H1 (cell line): ENCODE data around the gene ZNF789. TPM values are rescaled to one million over a fixed set of nuclear protein-coding genes. Genes with fewer than 3 reads are reported as not detected.

Experiments used
- CTCF ChIA-PET: fragments of 300-600 bp; sonication (Branson Sonifier 250); formaldehyde crosslinking; loops from one replicate; lab custom pipeline; 2021; ENCODE audit not compliant: partially characterized antibody; lab: Charles Lee
- POLR2A ChIA-PET: fragments of 300-600 bp; sonication (Branson Sonifier 250); formaldehyde crosslinking; loops from one replicate; lab custom pipeline; 2021; ENCODE audit warnings: inconsistent platforms; ENCODE audit not compliant: partially characterized antibody; lab: Charles Lee
- DNase-seq, 2 experiments: peaks; one replicate each; pipeline versions ENCODE4 v3.0.0 to v3.0.0-alpha.2; 2010 to 2022; ENCODE audit warnings: low spot score in 2 of 2, low read depth in 1 of 2, mixed read lengths in 1 of 2
- FAIRE-seq: peaks from 2 replicates; lab custom pipeline; 2011; peaks lifted over from hg19 to GRCh38; lab: Jason Lieb, UNC
- H2AFZ ChIP-seq: 2 replicates; pipeline ENCODE4 v1.8.1; 2012; ENCODE audit warnings: low read length, inconsistent platforms
- H2AK5ac ChIP-seq: 2 replicates; pipeline ENCODE4 v1.6.1; 2013; ENCODE audit warnings: low read depth, low read length
- H2BK120ac ChIP-seq: replicated peaks from 2 replicates; pipeline ENCODE3; 2013; ENCODE audit warnings: low read depth, low read length, inconsistent platforms
- H2BK12ac ChIP-seq: 2 replicates; pipeline ENCODE4 v1.6.1; 2013; ENCODE audit warnings: low read depth, low read length
- H2BK15ac ChIP-seq: 2 replicates; pipeline ENCODE4 v1.6.1; 2013; ENCODE audit warnings: low read length
- H2BK20ac ChIP-seq: 2 replicates; pipeline ENCODE4 v1.6.1; 2013; ENCODE audit warnings: low read length
- H2BK5ac ChIP-seq: 2 replicates; pipeline ENCODE4 v1.6.1; 2013; ENCODE audit warnings: low read depth, low read length
- H3K14ac ChIP-seq: 2 replicates; pipeline ENCODE4 v1.6.1; 2013; ENCODE audit warnings: inconsistent platforms; ENCODE audit not compliant: insufficient read length
- H3K18ac ChIP-seq: 2 replicates; pipeline ENCODE4 v1.6.1; 2013; ENCODE audit warnings: low read length; ENCODE audit errors: extremely low read depth
- H3K23ac ChIP-seq: 2 replicates; pipeline ENCODE4 v1.6.1; 2013; ENCODE audit warnings: inconsistent platforms; ENCODE audit not compliant: insufficient read length
- H3K23me2 ChIP-seq: 2 replicates; pipeline ENCODE4 v1.6.1; 2013; ENCODE audit warnings: low read depth, low read length
- H3K27ac ChIP-seq: 2 replicates; pipeline ENCODE4 v1.6.1; 2011; ENCODE audit warnings: low read depth, low read length, inconsistent platforms
- H3K27me3 ChIP-seq, 4 experiments: replicated peaks in 1 of 4; 1 replicate in 1 of 4; 2 replicates in 3 of 4; pipeline versions ENCODE4 v1.6.1 to v1.8.1; 2011 to 2013; ENCODE audit warnings: low read length in 3 of 4, mild to moderate bottlenecking in 3 of 4, inconsistent platforms in 2 of 4, mixed read lengths in 2 of 4, moderate library complexity in 1 of 4; ENCODE audit not compliant: control insufficient read depth in 3 of 4, insufficient read depth in 3 of 4; ENCODE audit errors: extremely low read depth in 1 of 4
- H3K36me3 ChIP-seq, 4 experiments: 2 replicates each; pipeline versions ENCODE4 v1.6.1 to v1.8.1; 2011 to 2013; ENCODE audit warnings: mild to moderate bottlenecking in 4 of 4, low read length in 3 of 4, moderate library complexity in 2 of 4, control low read depth in 1 of 4, inconsistent platforms in 1 of 4; ENCODE audit not compliant: insufficient read depth in 4 of 4, control insufficient read depth in 2 of 4
- H3K4ac ChIP-seq: replicated peaks from 2 replicates; pipeline ENCODE3; 2013; ENCODE audit warnings: low read length, low read depth, mixed read lengths, inconsistent platforms; ENCODE audit not compliant: insufficient read length
- H3K4me1 ChIP-seq, 4 experiments: replicated peaks in 1 of 4; 1 replicate in 1 of 4; 2 replicates in 3 of 4; pipeline versions ENCODE4 v1.6.1 to v1.8.1; 2011 to 2013; ENCODE audit warnings: low read length in 3 of 4, inconsistent platforms in 2 of 4, mixed read lengths in 1 of 4; ENCODE audit not compliant: insufficient read depth in 4 of 4, control insufficient read depth in 3 of 4
- H3K4me2 ChIP-seq, 2 experiments: 2 replicates each; pipeline versions ENCODE4 v1.6.1 to v1.8.1; 2011 to 2013; ENCODE audit warnings: low read depth in 2 of 2, low read length in 2 of 2, control low read depth in 1 of 2, inconsistent platforms in 1 of 2, mild to moderate bottlenecking in 1 of 2; ENCODE audit not compliant: insufficient read depth in 1 of 2
- H3K4me3 ChIP-seq, 4 experiments: fragments of 200-600, 300-600 bp in 1 of 4; sonication (generic), shearing (Covaris generic), sonication (Bioruptor Twin) in 1 of 4; 2 replicates each; pipeline versions ENCODE4 v1.5.1 to v1.8.1; 2011 to 2016; ENCODE audit warnings: low read length in 4 of 4, low read depth in 3 of 4, control low read depth in 2 of 4, inconsistent platforms in 2 of 4, mild to moderate bottlenecking in 2 of 4, mixed read lengths in 1 of 4, moderate library complexity in 1 of 4; ENCODE audit not compliant: insufficient read depth in 2 of 4; ENCODE audit errors: extremely low read depth in 1 of 4
- H3K56ac ChIP-seq: replicated peaks from 2 replicates; pipeline ENCODE3; 2013; ENCODE audit warnings: low read depth, mild to moderate bottlenecking, mixed read lengths, low read length, inconsistent platforms; ENCODE audit not compliant: insufficient read length
- H3K79me1 ChIP-seq: 2 replicates; pipeline ENCODE4 v1.6.1; 2013; ENCODE audit warnings: low read depth, low read length, control low read depth
- H3K79me2 ChIP-seq, 2 experiments: 2 replicates each; pipeline versions ENCODE4 v1.6.1 to v1.8.1; 2012 to 2013; ENCODE audit warnings: low read length in 2 of 2, mild to moderate bottlenecking in 2 of 2, inconsistent platforms in 1 of 2; ENCODE audit not compliant: insufficient read depth in 2 of 2, control insufficient read depth in 1 of 2
- H3K9ac ChIP-seq, 4 experiments: replicated peaks in 1 of 4; 1 replicate in 1 of 4; 2 replicates in 3 of 4; pipeline versions ENCODE4 v1.6.1 to v1.8.1; 2011 to 2013; ENCODE audit warnings: low read depth in 3 of 4, low read length in 3 of 4, control low read depth in 2 of 4, mild to moderate bottlenecking in 2 of 4, moderate library complexity in 2 of 4, inconsistent platforms in 1 of 4; ENCODE audit errors: extremely low read depth in 1 of 4
- H3K9me3 ChIP-seq, 2 experiments: 2 replicates each; pipeline versions ENCODE4 v1.6.1 to v1.8.1; 2012 to 2013; ENCODE audit warnings: mild to moderate bottlenecking in 2 of 2, moderate library complexity in 2 of 2, control low read depth in 1 of 2, inconsistent platforms in 1 of 2, low read depth in 1 of 2, low read length in 1 of 2, mixed read lengths in 1 of 2; ENCODE audit not compliant: insufficient read depth in 2 of 2
- H4K20me1 ChIP-seq, 2 experiments: replicated peaks in 1 of 2; 2 replicates each; pipeline versions ENCODE3 to v1.8.1; 2011 to 2013; ENCODE audit warnings: inconsistent platforms in 2 of 2, low read length in 2 of 2, mild to moderate bottlenecking in 1 of 2; ENCODE audit not compliant: insufficient read depth in 2 of 2, control insufficient read depth in 1 of 2
- H4K5ac ChIP-seq: 2 replicates; pipeline ENCODE4 v1.6.1; 2013; ENCODE audit warnings: low read length, low read depth, mixed read lengths, inconsistent platforms; ENCODE audit not compliant: insufficient read length
- H4K8ac ChIP-seq: 2 replicates; pipeline ENCODE4 v1.8.0; 2013; ENCODE audit warnings: mild to moderate bottlenecking, moderate library complexity, low read length, inconsistent platforms; ENCODE audit not compliant: insufficient read depth; ENCODE audit errors: extremely low read depth
- H4K91ac ChIP-seq: replicated peaks from 2 replicates; pipeline ENCODE3; 2013; ENCODE audit warnings: low read length, mixed read lengths, inconsistent platforms; ENCODE audit not compliant: insufficient read length
- BCL11A ChIP-seq, 2 experiments: IDR thresholded peaks; one replicate each; pipeline ENCODE4 v1.6.1; 2011; ENCODE audit warnings: low read depth in 2 of 2, low read length in 2 of 2, mild to moderate bottlenecking in 2 of 2
- CBX8 ChIP-seq: fragments of 300-800, 300-1000 bp; sonication (generic); IDR thresholded peaks from 2 replicates; pipeline ENCODE4 v1.7.1; 2016; ENCODE audit warnings: low read depth, low read length, borderline replicate concordance
- CHD1 ChIP-seq: IDR thresholded peaks from 2 replicates; pipeline ENCODE4 v1.6.1; 2012; ENCODE audit warnings: low read depth, low read length, improper control_type of control experiment
- EZH2 ChIP-seq: fragments of 200-600 bp; sonication (generic); IDR thresholded peaks from 2 replicates; pipeline ENCODE4 v1.7.1; 2012; ENCODE audit warnings: low read depth, mild to moderate bottlenecking, moderate library complexity, low read length, inconsistent platforms; ENCODE audit not compliant: severe bottlenecking
- FOSL1 ChIP-seq: IDR thresholded peaks from 2 replicates; pipeline ENCODE4 v1.6.1; 2011; ENCODE audit warnings: mild to moderate bottlenecking, low read depth, low read length, moderate library complexity; ENCODE audit not compliant: insufficient read depth
- PHF8 ChIP-seq: fragments of 200-600 bp; sonication (generic); conservative IDR thresholded peaks from 2 replicates; pipeline ENCODE4 v1.7.1; 2012; ENCODE audit warnings: low read depth, mild to moderate bottlenecking, inconsistent platforms, low read length, moderate library complexity
- SP1 ChIP-seq: IDR thresholded peaks from 2 replicates; pipeline ENCODE4 v1.6.1; 2011; ENCODE audit warnings: low read depth, low read length
- TAF7 ChIP-seq: optimal IDR thresholded peaks from 2 replicates; pipeline ENCODE3; 2011; ENCODE audit warnings: low read depth, mild to moderate bottlenecking, inconsistent platforms, low read length, moderate library complexity, borderline replicate concordance
- WGBS, 2 experiments: shearing (Covaris generic) in 1 of 2; methylation state at CpG; one replicate each; pipeline versions ENCODE4 v1.1.6 to v1.1.7; 2013 to 2015; ENCODE audit warnings: low lambda C conversion rate in 2 of 2, mixed read lengths in 2 of 2, inconsistent platforms in 1 of 2, low coverage in 1 of 2, missing lambda C conversion rate in 1 of 2; ENCODE audit not compliant: insufficient replicate concordance in 2 of 2, insufficient coverage in 1 of 2, insufficient read length in 1 of 2; ENCODE audit errors: extremely low coverage in 1 of 2, missing lambda C conversion rate in 1 of 2; 5-methylcytosine and 5-hydroxymethylcytosine counted together
- polyA plus RNA-seq, 7 experiments: library from polyadenylated mRNA; depleted of rRNA in 3 of 7; stranded (reverse) in 5 of 7; unstranded in 2 of 7; fragments of >200 nt in 5 of 7; fragments of 200-250 nt in 2 of 7; gene quantifications; 1 replicate in 5 of 7; 2 replicates in 1 of 7; 4 replicates in 1 of 7; pipeline versions ENCODE4 v1.2.1 to v1.2.3, GENCODE V29; 2011 to 2013; ENCODE audit warnings: missing spikeins in 2 of 7, mixed read lengths in 2 of 7
- total RNA-seq: library from RNA; stranded (reverse); fragmentation: NEBNext Ultra II Directional; extraction: Animal tissue kit (Norgen Biotek cat#: 25700); gene quantifications from 2 replicates; pipeline ENCODE4 v1.2.1, GENCODE V29; 2021

The ZNF789 gene
- total and polyA plus RNA-seq, 2 of the 8 experiments (the other 6 are each of a cell fraction or from before 2014, with no cell fraction given): 11.4 to 12.5 TPM

DNA sequence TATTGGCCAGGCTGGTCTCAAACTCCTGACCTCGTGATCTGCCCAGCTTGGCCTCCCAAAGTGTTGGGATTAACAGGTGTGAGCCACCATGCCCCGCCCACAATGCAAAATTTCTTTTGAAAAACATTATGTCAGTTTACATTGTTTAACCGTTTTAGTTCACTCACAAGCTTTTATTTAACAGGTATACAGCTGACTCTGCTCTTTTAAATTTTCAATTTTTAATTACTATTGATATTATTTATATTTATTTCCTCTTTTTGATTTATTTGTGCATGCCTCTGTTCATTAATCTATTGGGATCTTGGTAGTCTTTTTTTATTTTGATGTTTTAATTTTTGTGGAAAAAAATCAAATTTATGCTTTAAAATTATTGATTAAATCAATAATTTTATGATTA lies 48.7 kb downstream of the ZNF789 start:
- Histone ChIP-seq H3K56ac (no peak overlapping the region), H3K23me2 (no peaks in the 10 kb centered on the region), H3K36me3 (peaks cover 12 to 17% (median 14%) of the 10 kb centered on the region in 4 experiments; a peak in 7 of 8 replicates), H3K4me2 (no peak overlapping the region), H2BK5ac (no peak overlapping the region), H3K27me3 (no peaks in the 10 kb centered on the region), H3K14ac (no peak overlapping the region), H3K79me2 (no peaks in the 10 kb centered on the region), H3K4ac (no peak overlapping the region), H4K91ac (no peak overlapping the region), H2BK20ac (no peak overlapping the region), H3K79me1 (no peaks in the 10 kb centered on the region; the same call in 1 of the 2 replicates), H4K20me1 (peaks cover 0 to 1% of the 10 kb centered on the region in 2 experiments), H2BK12ac (no peak overlapping the region), H3K18ac (no peak overlapping the region), H4K5ac (no peak overlapping the region), H3K23ac (no peak overlapping the region), H2BK120ac (no peak overlapping the region), H3K27ac (no peak overlapping the region), H2BK15ac (no peak overlapping the region), H4K8ac (no peak overlapping the region), H2AK5ac (no peak overlapping the region), H2AFZ (no peak overlapping the region), H3K9ac (no peak overlapping the region), H3K9me3 (no peaks in the 10 kb centered on the region), H3K4me3 (no peak overlapping the region), H3K4me1 (no peaks in the 10 kb centered on the region)
- TF ChIP-seq SP1 (no peak), PHF8 (no peak), EZH2 (no peak), BCL11A (IDR thresholded peaks at IDR 0.05; ENCODE audit: low read depth in 2 of 2, low read length in 2 of 2) (no peak), FOSL1 (no peak), CBX8 (no peak), CHD1 (no peak), TAF7 (no peak)
- CTCF ChIA-PET: interaction anchor here (1.3 kb wide), 1 partner anchor 10 kb away, joined by 4 read pairs; no protein-coding TSS in a partner anchor
- no peak for FAIRE-seq
- DNase-seq: no peak
- 94% methylated on average over 3 of the region's 3 CpGs; no CpG with 5 or more reads in 1 of the 2 experiments for WGBS, 2 experiments
- POLR2A ChIA-PET: interaction anchor here (1.2 kb wide), 1 partner anchor 17 kb away, joined by 4 read pairs; the partner anchor contains the start of gene ZKSCAN5
